GM21717 (cell line): ENCODE data around the gene CCDC148.
"Not testable (repeated sequence)": the region's sequence is repeated elsewhere in the genome, so short reads cannot be mapped to it uniquely, and the experiment has no call there.

Experiments used
- ATAC-seq: cut with Tn5 transposase; IDR thresholded peaks from one replicate; pipeline ENCODE4 v1.9.1; 2021; ENCODE audit warnings: mild to moderate bottlenecking, moderate library complexity; ENCODE audit not compliant: unreplicated experiment

Gene CCDC148

DNA sequence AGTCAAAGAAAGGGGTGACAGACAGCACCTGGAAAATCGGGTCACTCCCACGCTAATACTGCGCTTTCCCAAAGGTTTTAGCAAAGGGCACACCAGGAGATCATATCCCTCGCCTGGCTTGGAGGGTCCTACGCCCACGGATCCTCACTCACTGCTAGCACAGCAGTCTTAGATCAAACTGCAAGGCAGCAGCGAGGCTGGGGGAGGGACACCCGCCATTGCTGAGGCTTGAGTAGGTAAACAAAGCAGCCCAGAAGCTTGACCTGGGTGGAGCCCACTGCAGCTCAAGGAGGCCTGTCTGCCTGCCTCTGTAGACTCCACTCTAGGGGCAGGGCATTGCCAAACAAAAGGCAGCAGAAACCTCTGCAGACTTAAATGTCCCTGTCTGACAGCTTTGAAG lies 233.5 kb downstream of the CCDC148 start:
- not testable (repeated sequence) for ATAC-seq

DNA sequence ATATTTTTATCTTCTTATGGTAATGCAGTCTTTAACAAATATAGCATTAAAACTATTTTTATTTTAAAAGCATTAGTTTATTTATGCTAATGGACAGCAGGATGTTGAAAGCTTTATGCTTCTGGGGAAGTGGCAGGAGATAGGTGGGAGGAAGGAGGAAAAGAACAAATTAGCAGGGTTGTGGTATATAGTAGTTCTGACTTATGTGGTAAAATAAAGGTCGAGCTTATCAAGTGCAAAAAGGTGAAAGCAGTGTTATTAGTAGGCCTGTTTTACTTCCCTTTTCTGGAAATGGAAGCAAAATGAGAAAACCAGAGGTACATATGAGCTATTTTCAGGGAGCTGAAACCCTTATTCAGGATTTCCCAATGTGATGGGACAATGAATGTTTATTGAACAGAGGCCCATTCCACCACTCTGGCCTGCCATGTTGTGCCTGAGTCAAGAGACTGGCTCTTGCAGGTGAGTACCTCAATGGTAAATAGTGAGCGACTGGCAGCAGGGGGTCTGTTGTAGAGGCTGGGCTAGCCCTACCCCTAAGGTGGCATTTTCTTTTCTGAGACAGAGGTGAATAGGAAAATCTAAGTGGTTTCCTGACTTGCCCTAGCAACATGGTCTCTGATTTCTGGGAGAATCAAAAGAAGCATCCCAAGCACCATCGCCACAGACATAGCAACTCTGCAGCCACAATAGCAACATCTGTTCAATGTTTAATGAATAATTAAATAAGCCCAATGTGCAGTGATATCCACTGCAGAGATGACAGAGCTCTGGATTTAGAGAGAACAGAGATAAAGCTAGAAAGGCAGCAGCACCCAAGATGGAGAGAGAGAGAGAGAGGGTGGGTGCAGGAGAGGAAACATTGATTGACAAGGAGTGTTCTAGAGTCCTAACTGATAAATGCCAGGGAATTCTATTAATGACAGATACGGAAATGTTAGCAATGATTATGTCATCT lies 235.2 kb downstream of the CCDC148 start:
- no peak for ATAC-seq

DNA sequence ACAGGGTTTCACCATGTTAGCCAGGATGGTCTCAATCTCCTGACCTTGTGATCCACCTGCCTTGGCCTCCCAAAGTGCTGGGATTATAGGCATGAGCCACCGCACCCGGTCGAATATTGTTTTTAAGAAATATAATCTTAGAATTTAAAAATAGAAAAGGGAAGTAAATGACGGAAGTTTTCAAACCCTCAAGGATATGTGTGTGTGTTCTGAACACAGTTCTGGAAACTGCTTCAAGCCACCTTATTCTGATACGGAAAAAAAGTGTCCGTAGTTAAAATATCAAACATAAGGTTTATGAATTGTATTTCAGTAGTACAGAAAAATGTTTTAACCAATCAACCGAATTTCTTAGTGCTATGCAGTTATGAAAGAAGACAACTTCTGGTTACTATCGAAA lies 239.0 kb downstream of the CCDC148 start:
- no peak for ATAC-seq

DNA sequence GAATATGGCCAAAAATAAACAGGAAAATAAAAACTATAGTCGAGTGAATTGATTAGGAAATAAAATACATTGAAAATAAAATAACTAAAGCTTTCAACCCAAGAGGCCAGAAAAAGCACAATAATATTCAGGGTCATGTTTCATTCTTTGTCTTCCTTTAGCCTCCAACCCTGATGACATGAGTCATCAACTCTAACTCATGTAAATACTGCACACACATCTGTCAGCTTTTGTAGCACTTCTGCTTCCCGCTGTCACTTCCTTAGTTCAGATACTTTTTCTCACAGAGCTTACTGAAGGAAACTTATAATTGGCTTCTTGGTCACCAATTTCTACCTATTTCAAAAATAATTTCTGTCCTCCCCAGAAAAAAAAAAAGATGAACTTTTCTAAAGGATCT lies 242.1 kb downstream of the CCDC148 start:
- peak; percentile 95 for ATAC-seq

DNA sequence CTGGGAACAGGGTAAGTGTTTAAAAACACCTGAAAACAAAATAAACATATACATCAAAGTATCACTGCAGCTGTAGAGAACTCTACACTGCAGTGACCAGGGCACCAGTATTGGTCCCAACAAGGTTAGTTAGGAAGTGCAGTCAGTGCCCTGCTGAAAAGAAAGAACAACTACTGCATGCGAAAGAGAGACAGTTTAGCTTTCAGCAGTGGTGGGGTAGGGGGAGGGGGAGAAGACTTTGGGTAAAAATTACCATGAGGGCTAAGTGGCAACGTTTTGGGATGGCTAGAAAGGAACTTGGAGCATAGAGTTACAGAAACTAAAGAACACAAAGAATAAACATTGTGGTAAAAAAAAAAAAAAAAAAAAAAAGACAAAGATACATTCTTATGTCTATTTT lies 242.8 kb downstream of the CCDC148 start:
- ATAC-seq: no peak

DNA sequence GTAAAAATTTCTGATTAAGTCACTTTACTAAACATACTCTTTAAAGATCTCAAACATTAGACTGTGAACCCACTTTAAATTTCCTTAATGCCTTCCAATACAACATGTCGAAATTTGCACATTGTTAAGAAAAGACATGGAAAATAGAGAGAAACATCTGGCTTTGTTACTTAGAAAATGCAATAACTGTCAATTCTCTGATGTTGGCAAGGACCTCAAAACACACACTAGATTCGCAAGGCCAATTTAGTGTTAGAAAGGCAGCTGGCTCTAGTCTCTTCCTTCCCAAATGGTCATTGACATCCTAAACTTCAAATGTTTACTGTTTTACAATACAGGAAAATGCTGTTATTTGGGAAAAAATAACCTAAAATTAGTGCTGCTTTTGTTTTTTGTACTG lies 244.3 kb downstream of the CCDC148 start:
- ATAC-seq: no peak

DNA sequence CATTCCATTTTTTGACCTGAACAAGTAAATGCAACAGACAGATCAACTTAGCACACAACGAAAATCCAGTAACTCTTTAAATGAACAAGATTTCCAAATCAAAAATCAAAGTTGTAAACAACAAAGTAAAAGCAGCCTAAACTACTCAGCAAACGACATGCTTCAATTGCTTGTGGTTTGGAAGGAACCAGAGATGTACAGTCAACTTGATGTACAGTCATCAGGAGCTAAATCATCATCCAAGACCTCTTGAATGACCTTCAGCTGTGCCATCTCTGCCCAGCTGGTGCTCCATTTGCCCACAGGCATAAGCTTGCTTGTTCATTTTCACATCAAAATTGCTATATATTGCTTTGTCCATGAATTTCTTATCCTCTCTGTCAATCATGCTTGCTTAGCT lies 245.1 kb downstream of the CCDC148 start:
- ATAC-seq: no peak

DNA sequence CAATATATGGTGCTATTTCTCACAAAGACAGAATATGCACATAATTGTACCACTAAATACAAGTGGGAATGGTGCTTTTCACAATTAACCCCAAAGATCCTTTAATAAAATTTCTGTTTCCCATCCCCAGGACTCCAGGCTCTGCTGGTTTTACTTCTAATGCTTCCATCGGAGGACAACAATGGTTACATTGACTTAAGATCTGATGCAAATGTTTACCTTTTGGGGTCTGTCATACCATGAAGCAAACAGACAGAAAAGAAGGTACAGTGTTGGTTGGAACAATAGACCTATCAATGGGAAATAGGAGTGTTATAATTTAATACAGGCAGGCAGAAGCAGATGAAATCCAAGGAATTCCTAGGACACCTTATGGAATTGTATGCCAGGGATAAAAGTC lies 249.2 kb downstream of the CCDC148 start:
- ATAC-seq: no peak

DNA sequence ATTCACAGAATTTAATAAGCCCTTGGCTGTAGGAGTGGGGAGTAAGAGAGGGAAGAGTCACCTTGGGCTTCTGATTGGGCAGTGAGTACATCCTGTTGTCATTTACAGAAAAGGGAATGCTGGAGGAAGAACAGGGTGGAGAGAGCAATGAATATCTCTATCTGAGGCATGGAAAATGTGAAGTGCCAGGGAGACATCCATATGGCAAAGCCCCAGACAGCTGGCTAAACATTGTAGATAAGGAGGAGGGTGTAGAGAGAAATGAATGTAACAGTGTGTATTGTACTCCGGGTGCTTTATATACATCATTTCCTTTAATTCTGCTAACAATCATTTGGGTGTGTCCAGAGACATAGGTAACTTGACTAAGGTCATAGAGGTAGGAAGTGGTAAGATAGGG lies 251.3 kb downstream of the CCDC148 start:
- ATAC-seq: no peak

DNA sequence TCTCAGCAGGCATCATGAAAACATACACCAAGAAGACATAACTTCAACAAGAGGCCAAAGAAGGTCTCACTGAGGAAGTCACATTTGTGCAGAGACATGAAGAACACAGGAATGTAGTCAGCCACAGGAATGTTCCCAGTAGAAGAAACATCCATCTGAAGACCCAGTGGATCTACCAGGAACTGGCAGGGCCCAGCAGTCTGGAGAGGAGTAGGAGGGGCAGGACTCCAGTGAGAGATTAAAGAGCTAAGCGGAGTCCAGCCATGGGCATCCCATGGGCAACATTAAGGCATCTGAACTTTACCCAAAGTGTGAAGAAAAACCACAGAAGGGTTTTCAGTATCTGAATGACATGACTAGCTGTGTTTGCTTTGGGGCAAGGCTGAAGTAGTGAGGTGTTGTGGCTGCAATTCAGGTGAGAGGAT lies 251.8 kb downstream of the CCDC148 start:
- peak; percentile 55 for ATAC-seq

DNA sequence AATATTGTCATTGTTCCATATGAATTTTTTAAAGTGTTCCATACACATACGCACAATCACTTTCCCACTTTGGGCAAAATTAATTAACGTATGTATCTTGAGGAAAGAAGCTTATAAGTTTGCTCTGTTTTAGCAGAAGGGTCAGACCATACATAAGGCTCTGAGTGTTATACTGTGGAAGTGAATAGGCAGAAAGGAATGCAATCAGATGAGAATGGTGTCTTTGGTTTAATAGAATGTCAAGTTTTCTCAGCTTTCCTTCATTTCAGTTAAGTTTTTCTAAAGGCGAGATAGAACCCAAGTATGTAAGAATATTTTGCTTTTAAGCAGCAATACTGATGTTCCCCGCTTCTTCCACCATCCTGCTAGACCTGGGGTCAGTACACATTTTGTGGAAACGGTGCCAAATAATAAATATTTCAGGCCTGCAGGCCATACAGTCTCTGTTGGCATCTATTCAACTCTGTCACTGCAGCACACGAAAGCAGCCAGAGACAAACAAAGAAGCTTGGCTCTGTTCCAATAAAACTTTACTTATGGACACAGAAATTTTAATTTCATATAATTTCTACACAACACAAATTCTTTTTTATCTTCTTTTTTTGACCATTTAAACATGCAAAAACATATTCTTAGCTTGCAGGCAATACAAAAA lies 254.3 kb downstream of the CCDC148 start:
- no peak for ATAC-seq

DNA sequence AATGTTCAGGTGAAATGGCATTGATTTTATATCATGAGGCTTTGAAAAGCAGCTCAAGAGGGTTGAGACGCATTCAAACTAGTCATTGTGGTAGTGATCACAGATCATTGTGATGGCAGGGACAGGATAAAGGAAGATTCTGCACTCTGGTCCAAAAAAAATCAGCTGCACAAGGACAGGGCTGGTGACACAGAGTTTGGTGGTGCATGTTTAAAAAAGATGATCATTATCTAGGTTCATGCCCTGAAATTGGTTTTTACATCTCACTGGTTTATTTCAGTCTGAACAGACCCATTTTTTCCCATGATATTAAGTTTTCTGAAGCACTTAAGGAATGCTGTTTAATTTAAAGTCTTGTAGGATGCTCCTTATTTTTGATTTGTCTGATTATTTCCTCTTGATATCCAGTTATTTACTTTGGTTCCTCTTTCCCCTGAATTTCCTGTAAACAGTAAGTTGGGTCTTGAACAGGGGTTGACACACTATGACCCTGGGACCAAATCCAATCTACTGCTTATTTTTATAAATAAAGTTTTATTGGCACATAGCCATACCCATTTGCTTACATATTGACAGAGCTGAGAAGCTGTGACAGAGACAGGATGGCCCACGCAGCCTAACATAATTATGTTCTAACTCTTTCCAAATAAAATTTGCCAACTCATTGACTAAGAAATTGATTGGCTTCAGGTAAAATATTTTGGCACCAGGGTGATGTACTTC lies 256.5 kb downstream of the CCDC148 start:
- no peak for ATAC-seq

DNA sequence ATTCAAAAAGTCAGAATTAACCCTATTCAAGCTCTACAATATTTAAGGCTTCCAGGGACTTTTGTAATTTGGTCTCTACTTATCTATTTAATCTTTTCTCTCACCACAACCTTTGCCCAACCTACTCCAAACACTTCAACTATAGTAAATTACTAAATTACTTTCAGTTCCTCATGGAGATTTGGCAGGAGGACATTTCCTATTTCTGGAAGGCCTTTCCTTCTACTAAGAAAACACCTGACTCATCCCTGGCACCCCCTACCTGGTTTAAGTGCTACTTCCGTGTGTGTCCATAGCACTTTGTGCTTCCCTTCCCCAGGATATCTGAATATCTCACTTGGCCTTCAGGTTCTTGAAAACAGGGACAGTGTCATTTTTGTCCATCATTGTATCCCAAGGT lies 258.6 kb downstream of the CCDC148 start:
- no peak for ATAC-seq

DNA sequence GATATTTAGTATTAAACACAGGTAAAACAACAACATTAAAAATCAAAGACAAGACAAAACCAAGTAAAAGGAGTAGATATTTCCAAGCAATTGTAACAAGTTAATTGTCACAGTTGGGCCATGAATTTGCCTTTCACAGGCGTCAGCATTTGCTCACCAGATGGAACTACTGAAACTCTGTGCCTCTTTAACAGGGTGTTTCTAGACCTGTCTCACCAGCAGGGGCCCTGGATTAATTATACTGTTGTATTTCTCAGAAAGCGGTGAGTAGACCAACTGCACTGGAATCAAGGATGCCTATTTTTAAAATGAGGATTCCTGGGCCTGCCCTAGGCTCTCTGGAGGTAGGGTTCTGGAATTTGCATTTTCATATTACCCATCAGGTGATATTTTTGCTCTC lies 262.3 kb downstream of the CCDC148 start:
- ATAC-seq: no peak

DNA sequence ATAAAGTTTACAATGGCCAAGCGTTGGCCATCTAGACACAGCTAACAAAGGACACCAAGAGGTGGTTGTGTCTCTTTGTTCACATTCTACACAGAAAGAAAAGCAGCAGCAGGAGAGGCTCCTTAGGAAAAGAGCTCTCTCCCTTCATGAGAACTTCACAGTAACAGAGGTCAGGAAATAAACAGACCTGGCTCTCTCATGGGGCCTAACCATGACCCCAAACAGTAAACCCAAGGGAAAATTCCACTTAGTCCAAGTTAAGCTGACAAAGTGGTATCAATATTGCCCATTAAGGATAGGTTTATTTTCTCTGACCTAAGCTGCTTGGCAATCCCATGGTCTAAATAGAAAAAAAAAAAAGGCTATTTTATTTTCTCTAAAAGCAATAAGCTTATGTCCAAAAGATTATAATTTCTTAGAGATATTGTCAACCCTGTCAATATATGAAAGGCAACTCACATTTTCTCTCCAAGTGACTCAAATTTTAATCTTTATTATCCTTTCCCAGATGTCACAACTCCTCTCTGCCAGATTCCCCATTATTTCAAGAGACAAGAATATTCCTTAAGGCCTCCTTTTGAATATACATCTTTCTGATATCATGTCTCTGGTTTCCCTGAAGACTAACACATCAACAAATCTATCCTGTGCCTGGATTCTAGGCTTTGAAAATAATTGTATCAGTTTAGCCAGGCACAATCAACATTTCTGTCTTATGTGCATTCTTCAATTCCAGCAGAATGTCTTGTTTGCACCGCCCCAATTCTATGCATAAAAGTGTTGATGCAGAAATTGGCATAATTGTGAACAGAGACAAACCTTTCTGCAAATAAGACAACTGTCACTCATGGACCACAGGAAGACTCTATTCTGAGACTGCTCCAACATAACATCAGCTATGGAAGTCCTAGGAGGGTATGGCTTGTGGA lies 263.8 kb downstream of the CCDC148 start:
- ATAC-seq: no peak

DNA sequence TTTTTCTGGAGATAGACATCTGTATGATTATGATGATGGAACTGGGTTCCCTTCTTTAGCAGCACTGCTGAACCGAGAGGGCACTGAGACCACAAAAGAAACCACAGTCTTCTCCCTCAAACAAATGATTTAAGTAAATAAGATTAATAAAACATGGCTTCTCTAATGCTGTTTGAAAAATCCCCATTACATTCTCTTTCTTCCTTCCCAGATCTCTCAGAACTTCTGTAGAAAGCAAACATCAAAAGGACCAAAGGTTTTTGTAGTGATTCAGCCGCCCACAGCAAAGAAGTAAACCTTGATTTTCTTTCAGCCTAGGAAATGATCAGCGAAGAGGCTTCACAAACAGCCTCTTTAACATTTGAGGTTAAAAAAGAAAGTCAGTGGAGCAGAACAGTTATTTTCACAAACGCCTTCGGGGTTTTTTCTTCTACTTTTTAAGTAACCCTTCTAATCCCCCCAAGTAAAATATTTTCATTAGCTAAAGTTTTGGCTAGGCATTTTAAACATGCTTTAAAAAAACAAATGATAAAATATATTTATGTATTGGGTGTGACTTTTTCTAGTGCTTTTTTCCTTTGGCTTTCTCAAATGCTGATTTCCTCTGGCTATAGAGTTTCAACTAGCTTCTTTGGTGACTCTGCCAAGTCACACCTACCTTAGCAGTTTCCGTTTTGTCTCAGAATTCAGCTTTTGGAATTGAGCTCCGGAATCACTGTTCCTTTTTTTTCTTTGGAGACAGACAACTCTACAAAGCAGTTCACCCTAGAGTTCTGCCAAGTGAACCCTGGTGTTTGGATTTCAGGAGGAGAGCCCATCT lies 265.3 kb downstream of the CCDC148 start:
- ATAC-seq: peak; percentile 91

DNA sequence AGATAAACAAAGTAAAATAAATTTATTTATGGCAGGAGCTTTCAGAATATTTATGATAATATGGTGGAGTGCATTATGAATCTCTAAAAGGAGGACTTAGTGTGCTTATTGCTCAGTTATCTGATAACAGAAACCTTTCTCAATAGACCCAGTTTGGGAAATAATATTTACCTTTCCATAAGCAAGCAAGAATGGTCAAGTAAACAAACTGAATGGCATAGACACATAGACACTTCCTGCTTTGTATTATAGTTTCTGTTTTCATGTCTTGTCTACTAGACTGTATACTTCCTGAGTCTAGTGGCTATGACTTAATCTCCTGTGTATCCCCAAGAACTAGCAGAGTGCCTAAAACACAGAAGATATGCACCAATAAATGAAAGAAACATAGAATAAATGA lies 267.0 kb downstream of the CCDC148 start:
- peak; percentile 42 for ATAC-seq

DNA sequence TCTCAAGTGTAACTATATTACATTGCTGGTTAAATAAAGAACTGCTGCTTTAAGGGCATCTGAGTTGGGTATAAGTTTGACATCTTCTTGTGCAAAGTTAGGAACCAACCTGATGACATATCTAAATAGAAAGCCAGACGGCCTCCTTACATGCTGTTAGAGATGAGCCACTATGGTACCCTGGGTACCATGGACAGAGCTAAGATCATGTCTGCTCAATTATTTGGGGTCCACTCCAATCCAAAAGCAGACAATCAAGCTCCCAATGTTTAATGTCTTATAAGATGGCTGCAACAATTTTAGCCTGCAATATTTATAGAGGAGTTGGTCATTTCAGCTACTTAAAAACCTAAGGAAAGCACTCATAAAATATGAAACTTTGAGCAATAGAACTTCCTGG lies 268.6 kb downstream of the CCDC148 start:
- ATAC-seq: no peak

DNA sequence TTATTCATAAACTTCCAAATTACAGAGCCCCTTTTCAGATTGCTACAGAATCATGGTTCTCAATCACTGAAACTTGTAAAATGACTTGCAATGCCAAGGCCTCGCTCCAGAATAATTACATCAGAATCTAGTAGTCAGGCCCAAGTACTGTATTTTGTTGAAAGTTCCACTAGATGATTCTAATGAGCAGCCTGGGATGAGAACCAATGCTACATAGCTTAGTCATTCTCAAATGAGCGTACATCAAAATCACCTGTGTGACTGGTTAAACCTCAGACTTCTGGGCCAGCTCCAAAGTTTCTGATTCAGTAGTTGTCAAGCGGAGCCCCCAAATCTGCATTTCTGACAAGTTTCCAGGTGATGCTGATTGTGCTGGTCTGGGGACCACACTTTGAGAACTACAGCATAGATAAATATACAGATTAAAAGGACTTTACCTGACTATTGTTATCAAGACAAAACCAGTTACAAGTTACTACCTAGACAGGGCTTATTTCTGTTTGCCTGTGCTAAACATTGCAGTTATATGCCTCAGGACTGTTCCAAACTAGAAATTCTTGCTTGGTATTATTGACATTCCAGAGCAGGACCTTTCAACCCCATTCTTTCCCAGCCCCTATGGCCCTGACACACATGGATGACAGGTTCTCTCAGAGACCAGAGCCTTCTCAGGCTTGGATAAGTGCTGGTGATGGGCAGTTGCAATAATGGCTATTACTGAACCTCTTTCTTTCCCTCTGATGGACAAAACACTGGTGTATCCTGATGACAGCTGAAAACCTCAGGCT lies 271.8 kb downstream of the CCDC148 start:
- no peak for ATAC-seq
